Activated CD8-positive, alpha-beta memory T cell treated with anti-CD3 and anti-CD28 coated beads, Interleukin-2, amount 50 U/mL, for 48 hours (primary cell): ENCODE measurements around the gene LIPC.

Source experiments
- DNase-seq: peaks from one replicate; pipeline ENCODE4 v3.0.0-alpha.2; 2020

The LIPC gene

DNA sequence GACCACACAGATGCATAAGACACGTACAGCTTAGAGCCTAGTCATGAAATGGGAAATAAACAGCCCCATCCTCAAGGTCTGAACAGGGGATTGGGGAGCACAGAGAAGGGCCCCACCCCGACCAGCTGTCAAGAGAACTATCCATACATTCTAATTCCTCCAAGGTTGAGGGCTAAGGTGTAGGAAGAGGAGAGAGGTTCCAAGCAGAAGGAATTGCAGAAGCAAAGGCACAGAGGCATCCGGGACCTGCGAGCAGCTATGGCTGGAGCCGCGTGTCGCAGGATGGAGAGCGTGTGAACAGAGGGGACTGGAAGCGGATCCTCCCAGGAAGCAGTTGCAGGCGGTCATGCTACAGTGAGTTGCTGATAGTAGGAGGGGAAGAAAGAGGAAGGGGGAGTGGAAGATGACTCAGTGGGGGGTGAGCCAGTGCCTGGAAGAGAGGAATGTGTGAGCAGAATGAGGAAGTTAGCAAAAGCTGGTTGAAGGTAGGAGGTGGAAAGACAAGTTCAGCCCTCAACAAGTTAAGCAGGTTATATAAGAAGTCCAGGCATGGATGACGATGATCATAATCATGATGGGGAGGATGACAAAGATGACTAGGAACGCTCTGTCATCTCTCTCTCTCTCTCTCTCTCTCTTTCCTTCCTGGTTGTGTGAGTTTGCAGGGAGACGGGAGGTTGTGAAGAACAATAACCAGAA, 89.7 kb downstream of the LIPC start:
- DNase-seq, result peak; percentile 38

DNA sequence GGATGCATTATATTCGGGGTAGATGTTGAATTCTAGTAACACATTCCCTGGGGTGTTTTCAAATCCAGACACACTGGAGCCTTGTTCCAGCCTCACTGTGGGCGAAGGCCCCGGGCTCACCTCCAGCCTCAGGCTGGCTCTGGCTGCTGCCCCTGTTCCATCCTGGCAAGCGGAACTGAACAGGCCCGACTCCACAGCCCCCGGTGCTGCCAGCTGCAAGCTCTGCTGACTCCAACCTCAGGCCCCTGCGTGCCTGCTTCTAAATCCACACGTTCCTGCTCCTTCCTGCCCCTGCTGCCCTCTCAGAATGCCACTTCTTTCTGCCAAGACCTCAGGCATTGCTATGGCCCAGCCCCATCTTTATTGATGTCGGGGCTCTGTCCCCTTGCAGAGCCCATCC, 90.6 kb downstream of the LIPC start:
- DNase-seq, result no peak

GRCh38 chr15:58522865-58523264, 91.1 kb downstream of the LIPC start:
- DNase-seq, result peak; percentile 39

- peak; percentile 8 for DNase-seq
Measured at GRCh38 chr15:58523634-58524033, 91.8 kb downstream of the LIPC start.

DNA sequence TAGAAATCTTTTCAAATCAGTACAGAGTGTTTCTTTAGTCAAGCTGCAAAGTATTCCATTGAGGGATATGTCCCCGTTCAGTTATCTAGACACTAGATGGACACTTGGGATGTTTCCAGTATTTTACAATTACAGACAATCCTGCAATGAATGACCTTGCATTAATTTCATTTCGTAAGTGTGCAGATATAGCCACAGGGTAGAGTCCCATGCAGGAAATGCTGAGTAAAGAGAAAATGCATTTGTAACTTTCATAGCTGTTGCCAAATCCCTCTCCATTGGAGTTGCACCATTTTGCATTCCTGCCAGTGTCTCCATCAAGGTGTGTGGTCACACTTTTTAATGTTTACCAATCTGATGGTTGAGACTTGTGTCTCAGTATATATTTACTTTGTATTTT, 92.5 kb downstream of the LIPC start:
- no peak for DNase-seq

DNA sequence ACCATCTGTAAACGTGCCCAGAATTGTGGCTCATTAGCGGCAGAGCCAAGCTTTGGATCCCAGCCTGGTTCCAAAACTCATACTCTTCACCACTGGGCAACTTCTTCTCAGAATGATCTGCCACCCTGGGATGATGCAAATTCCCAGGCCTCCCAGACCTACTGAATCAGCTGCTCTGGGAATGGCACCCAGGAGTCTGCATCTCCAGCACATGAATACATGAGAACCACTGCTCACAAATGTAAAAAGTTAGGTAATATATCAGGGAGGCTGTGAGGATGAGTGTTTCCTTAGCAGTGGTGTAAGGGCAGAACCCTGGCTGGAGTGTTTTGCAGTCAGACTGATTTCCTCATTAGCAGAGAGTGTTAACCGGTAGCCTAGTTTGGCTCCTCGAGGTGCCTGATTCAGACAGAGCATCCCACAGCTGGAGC, 94.2 kb downstream of the LIPC start:
- DNase-seq, result peak; percentile 12

DNA sequence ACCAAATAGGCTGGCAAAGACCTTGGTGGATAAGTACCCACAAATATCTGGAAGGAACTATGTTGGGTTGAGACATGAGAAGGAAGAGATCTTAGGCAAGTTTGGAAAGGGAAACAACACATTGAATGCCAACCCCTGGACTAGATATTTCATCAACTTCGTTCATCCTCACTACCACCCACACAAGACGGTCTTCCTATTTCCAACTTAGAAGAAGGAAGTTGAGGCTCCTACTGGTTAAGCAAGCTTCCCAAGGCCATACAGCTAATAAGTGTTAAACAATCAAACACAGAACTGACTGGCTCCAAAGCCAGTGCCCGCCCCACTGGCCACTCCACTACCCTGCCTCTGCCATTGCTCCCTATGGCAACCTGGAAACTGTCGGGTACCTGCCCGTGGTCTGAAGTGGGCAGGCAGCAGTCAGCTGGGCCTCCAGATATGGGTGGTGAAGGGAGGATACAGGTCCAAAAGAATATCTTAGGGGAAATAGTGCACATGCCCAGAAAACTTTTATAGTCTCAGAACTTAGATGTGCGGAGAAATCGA, 94.9 kb downstream of the LIPC start:
- DNase-seq, result no peak

- peak; percentile 37 for DNase-seq
Measured at GRCh38 chr15:58527573-58528187, 95.9 kb downstream of the LIPC start.

DNA sequence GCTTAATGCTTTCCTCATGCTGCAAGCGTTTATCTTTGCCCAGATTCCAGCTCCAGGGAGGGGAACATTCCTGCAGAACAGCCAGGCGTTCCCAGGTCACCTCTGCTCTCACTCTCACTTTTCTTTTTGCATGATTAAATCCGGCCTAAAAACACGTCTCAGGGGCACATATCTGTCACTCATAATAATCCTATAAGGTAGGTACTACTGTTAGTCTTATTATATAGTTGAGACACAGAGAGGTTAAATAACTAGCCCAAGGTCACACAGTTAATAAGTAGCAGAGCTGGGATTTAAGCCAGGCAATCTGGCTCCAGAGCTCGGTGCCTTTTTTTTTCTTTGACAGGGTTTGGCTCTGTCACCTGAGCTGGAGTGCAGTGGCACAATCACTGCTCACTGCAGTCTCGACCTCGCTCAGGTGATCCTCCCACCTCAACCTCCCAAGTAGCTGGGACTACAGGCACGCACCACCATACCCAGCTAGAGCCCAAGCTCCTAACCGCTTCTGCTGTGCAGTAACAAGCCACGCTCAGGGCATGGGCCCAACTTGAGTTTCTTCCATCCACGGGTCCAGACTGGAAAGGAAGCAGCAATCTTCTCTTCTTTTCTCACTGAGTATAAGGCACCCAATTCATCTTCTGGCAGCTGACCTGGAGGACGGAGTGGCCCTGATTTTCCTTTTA, 96.5 kb downstream of the LIPC start:
- DNase-seq, result peak; percentile 18

DNA sequence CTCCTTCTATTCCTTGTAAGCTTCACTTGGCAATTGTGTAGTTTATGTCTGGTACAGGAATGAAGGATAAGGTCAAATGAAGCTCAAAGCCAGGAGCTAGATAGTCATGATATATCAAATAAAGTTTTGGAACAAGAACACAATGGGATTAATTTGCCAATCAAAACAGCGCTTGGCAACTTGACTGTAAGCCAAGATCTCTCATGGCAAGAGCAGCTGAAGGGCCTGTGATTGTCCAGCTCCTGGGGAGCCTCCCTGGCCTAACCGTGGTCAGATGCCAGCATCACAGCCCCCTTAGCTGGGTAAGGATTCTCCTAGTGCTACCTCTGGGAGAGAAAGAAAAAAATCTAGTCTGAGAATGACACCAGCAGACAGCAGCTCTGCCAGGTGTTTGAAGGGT, 97.2 kb downstream of the LIPC start:
- DNase-seq, result peak; percentile 13

DNA sequence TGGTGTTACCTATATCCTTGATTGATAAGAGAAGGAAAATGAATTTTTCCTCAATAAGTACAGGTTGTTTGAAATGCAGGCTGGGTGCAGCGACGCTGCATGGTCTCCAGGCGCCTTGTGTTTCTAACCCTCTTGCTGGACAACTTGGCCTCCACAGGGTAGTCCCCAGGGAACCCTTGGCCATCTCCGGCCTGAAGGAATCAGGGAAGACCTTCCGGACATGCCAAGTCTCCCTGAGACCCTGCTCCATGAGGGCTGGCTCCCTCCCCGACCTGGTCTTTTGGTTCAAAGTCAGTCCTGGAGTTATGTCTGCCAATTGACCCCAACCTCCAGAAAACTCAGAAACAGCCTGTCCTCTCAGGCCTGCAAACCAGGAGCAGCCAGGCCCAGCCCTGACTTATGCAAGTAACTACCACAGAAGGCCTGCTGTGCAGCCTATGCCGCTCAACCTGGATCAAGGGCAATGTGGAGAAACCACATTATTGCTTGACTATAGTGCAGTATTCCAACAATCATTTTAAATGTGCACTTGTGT, 98.3 kb downstream of the LIPC start:
- peak; percentile 34 for DNase-seq

- DNase-seq, result peak; percentile 15
Measured at GRCh38 chr15:58532126-58532525, 100.3 kb downstream of the LIPC start.

DNA sequence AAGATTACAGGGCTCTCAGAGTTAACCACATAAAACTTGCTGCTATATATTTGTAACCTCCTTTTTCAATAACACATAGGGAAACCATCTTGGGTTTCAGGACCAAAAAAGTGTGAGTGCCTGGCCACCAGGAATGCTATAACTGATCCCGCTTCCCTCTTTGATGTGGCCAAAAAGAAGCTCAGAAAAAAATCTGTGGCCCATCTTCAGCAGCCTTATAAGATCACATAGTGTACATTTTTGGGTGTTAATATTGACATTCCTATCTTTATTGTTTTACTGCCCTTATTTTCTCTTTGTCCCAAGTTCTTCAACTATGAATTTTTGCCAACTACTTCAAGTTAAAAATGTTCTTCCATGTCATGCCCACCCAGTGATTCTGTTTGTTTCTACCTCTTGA, 102.8 kb downstream of the LIPC start:
- DNase-seq, result no peak

DNA sequence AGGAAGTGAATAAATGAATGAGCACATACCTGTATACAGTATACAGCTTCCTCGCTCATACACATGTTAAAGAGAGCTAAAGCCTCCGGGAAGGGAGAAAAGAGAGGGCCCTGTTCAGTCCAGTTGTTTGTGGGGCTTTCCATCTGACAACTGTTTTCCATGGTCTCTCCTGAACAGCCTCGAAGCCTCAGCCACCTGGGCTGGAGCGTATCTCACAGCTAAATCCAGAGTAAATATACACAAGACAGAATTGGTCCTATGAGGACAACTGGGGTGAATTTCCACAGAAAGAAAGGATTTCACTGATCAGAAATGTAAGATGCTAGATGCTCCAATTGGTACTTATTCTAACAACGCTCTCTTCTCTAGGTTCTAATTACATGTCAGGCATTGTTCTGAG, 103.5 kb downstream of the LIPC start:
- peak; percentile 34 for DNase-seq

DNA sequence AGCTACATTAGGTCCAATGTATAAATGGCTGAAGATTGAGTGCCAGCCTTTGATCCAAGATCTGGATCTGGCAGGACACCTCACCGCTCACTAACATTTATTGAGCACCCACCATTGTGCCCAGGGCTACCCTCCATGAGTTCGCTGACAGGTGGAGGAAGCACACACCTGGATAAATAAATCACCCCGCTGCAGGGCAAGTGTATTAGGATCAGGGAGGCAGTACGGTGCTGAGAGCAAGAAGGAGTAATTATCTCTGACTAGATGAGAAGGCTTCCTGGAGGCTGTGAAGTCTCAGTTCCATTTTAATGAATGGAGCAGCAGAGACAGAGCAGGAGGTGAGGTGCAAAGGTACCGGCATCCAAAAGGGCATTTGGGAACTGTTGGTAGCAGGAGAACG, 104.1 kb downstream of the LIPC start:
- no peak for DNase-seq

- no peak for DNase-seq
Measured at GRCh38 chr15:58536414-58536813, 104.6 kb downstream of the LIPC start.

DNA sequence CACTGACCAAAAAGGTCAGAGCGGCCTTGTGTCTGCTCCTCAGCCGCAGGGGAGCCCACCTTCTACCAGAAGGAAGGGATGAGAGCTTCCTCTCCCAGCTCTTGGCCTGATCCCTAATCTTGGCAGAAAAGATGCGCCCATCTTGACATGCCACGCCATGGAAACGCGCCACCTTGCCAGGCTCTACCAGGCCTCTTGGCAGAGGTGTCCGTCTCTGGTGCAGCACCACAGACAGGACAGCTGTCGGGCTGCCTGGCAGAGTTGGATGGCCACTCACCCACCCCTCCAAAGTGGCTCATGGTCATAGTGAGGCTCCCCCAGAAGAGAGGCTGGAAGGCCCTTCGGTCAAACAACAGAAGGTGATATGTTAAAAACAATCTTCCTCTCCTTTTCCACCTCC, 105.2 kb downstream of the LIPC start:
- peak; percentile 38 for DNase-seq

DNA sequence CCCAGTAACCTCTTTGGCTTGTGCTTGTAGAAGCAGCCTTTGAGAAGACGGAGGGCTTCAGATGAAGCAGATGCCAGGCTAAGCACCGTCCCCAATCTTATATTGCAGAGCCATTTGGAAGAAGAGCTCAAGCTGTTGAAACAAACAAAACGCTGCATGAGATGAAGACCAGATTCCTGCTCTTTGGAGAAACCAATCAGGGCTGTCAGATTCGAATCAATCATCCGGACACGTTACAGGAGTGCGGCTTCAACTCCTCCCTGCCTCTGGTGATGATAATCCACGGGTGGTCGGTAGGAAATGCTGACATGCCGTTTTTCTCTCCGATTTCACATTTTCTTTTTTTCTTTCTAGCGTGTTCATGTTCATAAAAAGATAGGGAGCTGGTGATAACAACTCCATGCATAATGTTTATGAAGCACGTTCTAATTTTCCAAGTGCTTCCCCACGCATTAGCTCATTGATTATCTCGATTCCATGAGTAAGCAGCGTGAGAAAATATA, 106.5 kb downstream of the LIPC start:
- peak; percentile 8 for DNase-seq

- DNase-seq, result no peak
Measured at GRCh38 chr15:58538901-58539300, 107.1 kb downstream of the LIPC start.

DNA sequence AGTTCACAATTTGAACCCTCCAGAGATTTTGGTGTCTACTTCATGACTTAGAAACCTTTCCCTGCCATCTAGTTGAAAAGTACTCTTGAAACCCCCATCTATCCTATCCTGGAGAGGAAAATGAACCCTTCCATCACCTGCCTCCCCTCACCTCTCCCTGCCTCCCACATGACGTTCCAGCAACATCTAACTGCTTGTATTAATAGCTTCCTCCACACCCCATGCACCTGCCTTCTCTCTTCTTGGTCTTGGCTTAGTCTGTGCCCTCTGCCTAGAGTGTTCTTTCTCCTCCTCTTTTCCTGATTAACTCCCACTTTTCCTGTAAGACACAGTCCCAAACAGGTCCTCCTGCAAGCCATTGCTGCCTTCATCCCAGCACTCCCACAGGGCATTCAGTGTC, 107.8 kb downstream of the LIPC start:
- DNase-seq, result peak; percentile 12

DNA sequence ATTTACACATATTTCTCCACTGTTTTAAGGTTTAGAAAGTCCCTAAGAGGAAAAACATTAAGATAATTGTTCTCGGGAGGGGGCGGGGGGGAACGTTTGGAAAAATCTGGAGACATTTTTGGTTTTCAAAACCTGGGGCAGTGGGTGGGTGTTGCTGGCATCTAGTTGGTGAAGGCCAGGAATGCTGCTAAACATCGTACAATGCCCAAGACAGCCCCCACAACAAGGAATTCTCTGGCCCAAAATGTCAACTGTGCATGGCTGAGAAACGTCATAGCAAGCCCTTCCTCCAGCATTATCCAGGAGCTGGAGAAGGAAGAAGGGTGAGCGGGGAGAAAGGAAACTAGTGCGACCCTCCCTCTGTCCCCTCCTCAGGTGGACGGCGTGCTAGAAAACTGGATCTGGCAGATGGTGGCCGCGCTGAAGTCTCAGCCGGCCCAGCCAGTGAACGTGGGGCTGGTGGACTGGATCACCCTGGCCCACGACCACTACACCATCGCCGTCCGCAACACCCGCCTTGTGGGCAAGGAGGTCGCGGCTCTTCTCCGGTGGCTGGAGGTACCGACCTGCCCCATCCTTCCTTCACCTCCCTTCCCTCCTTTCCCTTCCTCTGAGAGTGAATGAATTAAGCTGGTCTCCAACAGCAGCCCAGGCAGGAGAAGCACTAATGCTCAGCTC, 109.8 kb downstream of the LIPC start:
- no peak for DNase-seq

GRCh38 chr15:58543664-58544335, 112.0 kb downstream of the LIPC start:
- peak; percentile 42 for DNase-seq
